Right ventricle myocardium inferior (tissue), 1 donor: Measurements from ENCODE around the gene S100A14. TPM values are rescaled to one million over a fixed set of nuclear protein-coding genes. Genes with fewer than 3 reads are reported as not detected.
"Not testable (repeated sequence)": the region's sequence is repeated elsewhere in the genome, so short reads cannot be mapped to it uniquely, and the experiment has no call there.

Experiments
- ATAC-seq: fragments of 200-7000 bp; cut with Tn5 transposase; one replicate; pipeline ENCODE4 v1.9.1; 2020; ENCODE audit warnings: mild to moderate bottlenecking, moderate library complexity
- DNase-seq: peaks from one replicate; pipeline ENCODE4 v3.0.0; 2021; ENCODE audit errors: missing footprints
- intact Hi-C: fragments of 100-400 bp; cut with DNase I; formaldehyde crosslinking; loops from one replicate; pipeline ENCODE4 v1.11.0; 2022
- total RNA-seq: library from RNA; stranded (reverse); fragmentation: NEBNext Ultra II Directional; extraction: Animal tissue kit (Norgen Biotek cat#: 25700); gene quantifications from one replicate; pipeline ENCODE4 v1.2.1, GENCODE V29; 2021
- donor health status: DM: no; HTN: yes; CAD: no; lungs with severe emphysema.

Gene S100A14
- total RNA-seq, 1 donor from 2014 or later, result 6.3 TPM

GRCh38 chr1:153642161-153642560 lies 26.0 kb upstream of the S100A14 start:
- intact Hi-C loops, result no loop called here
- ATAC-seq (no peak), DNase-seq (no peak)

GRCh38 chr1:153640861-153641260 lies 24.7 kb upstream of the S100A14 start:
- intact Hi-C loops, result no loop called here
- ATAC-seq (no peak), DNase-seq (no peak)

GRCh38 chr1:153640213-153640612 lies 24.1 kb upstream of the S100A14 start:
- DNase-seq, intact Hi-C loops, ATAC-seq: not testable (repeated sequence)

DNA sequence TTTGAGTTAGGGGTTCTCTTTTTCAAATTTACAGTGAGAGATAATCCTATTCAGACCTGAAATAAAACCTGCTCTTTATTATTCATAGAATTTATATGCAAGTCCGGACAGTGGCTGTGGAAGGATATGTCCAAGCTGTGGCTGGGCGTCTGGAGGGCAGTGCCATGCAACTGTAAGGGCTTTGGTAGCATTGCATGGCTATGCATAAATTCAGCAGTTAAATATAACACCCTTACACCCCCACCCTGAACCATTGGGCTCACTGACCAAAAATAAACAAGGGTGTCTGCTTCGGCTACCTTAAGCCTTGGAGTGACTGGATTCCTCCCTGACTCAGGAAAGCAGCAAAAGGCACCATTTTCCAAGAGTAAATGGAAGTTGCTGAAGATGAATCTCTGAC lies 23.2 kb upstream of the S100A14 start:
- intact Hi-C loops, result no loop called here
- DNase-seq (no peak), ATAC-seq (peak; percentile 67)

- DNase-seq, result no peak
- intact Hi-C loops, result no loop called here
- ATAC-seq, result no peak
Measured at GRCh38 chr1:153638261-153638660, 22.1 kb upstream of the S100A14 start.

GRCh38 chr1:153636312-153636711 lies 20.2 kb upstream of the S100A14 start:
- no peak for DNase-seq
- no peak for ATAC-seq
- intact Hi-C loops, result no loop called here

GRCh38 chr1:153635872-153636271 lies 19.7 kb upstream of the S100A14 start:
- DNase-seq (no peak), ATAC-seq (no peak)
- intact Hi-C loops, result loop anchor here (2.0 kb wide), 1 partner anchor 35 kb away; the partner anchor contains the start of gene ILF2

- intact Hi-C loops, result loop anchor here (2.0 to 5.0 kb wide), 2 partner anchors 37 to 67 kb away; partner anchors contain the start of genes ILF2 and S100A2
- ATAC-seq, result peak; percentile 96
- peak; percentile 98 for DNase-seq
Measured at GRCh38 chr1:153633754-153634665, 17.9 kb upstream of the S100A14 start, which contains the start of gene CHTOP. CHTOP (plus strand) TSS chr1:153634066; CDS start chr1:153636589, 2,523 bp downstream.

DNA sequence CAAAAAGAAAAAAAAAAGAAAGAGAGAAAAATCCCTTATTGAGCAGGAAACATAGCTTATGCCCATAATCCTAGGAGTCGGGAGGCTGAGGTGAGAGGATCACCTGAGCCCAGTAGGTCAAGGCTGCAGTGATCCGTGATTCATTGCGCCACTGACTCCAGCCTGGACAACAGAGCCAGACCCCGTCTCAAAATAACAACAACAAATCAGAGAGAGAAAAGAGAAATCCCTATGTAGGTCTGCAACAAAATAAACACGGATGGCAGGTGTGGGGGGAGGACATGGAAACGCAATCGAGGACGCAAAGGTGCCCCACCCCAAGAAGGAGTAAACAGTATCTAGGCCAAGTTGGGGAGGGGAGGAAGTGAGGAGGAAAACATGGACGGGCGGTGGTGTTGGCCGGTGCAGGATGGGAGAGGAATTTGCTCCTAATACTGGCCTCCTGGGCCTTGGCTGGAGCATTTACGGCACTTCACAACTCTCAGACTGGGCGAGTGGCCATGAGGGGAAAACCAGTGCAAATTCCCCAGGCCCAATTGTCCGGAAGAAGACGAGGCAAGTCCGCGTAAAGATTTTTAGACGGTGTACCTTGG lies 17.1 kb upstream of the S100A14 start:
- intact Hi-C loops, result loop anchor here (5.0 kb wide), 1 partner anchor 66 kb away; the partner anchor contains the start of gene S100A2
- DNase-seq (no peak), ATAC-seq (peak; percentile 47)

DNA sequence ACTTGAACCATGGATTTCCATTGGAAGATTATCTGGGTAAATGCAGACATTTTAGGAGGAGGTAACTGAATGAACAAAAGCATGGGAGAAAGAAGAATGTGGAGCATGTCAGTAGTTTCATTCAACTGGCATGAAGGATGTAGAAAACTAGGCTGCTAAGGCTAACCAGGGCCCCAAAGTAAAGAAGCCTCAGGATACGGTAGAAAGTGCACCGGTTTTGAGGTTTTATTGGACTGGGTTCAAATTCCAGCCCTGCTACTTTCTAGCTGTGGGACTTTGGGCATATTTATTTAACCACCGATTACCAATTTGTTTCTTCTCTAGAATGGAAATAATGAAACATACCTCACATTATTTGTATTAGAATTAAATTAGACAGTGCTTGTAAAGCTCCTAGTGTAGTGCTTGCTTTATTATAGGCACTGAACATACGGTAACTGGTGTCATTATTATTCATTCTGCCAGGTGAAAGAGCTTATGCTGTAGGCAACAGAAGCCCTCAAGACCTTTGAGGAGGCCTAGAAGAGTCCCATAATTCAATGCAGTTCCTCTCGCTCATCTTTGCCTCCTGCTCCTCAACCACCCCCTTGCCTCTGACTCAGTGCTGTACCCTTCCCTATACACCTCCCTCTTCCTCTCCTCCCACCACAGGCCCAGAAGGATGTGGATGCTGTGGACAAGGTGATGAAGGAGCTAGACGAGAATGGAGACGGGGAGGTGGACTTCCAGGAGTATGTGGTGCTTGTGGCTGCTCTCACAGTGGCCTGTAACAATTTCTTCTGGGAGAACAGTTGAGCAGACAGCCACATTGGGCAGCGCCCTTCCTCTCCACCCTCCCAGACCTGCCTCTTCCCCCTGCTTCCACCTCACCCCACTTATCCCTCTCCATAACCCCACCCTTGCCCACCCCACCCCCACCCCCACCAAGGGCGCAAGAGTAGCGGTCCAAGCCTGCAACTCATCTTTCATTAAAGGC lies 15.2 kb upstream of the S100A14 start:
- no peak for DNase-seq
- intact Hi-C loops, result loop anchor here (5.0 kb wide), 1 partner anchor 64 kb away; the partner anchor contains the start of gene S100A2
- no peak for ATAC-seq

GRCh38 chr1:153630384-153630783 lies 14.3 kb upstream of the S100A14 start:
- peak; percentile 58 for DNase-seq
- intact Hi-C loops, result loop anchor here (5.0 kb wide), 1 partner anchor 63 kb away; the partner anchor contains the start of gene S100A2
- ATAC-seq, result no peak

- ATAC-seq (peak; percentile 39), DNase-seq (peak; percentile 71)
- intact Hi-C loops, result loop anchor here (2.0 to 5.0 kb wide), 2 partner anchors 17 to 63 kb away; partner anchors contain the start of genes S100A16 and S100A2
Measured at GRCh38 chr1:153629971-153630370, 13.8 kb upstream of the S100A14 start.

- no peak for ATAC-seq
- intact Hi-C loops, result loop anchor here (2.0 kb wide), 1 partner anchor 17 kb away; the partner anchor contains the start of gene S100A16
- no peak for DNase-seq
Measured at GRCh38 chr1:153629343-153629665, 13.2 kb upstream of the S100A14 start.

DNA sequence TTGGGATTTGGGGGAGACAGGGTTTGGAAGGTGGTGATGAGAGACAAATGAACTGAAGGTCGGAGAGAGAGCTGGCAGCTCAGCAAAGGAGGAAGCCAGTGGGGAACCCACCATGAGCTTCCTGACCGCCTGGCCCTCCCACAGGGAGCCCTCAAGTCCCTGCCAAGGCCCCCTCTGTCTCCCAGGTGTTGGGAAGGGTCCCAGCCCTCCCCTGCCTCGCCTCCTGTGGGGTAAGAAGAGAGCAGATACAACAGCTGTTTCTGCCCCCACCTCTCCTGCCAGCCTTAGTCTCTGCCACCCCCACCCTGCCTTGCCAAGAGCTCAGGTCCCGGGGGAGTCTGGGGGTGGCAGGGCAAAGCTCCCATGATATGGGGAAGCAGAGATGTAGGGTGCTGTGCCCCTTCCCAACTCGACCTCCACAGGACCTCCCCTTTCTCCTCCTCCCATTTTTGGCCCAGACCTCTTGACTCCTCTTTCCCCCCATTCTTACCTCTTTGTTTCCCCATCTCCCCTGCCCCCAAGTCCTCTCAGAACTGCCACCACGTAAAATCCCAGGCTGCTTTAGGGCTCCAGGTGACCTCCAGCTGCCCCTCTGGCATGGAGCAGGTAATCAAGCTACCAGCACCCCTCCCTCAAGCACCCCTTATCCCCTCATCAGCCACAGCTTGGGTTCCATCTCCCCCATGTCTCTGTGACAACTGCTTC lies 12.7 kb upstream of the S100A14 start:
- intact Hi-C loops, result loop anchor here (2.0 kb wide), 1 partner anchor 16 kb away; the partner anchor contains the start of gene S100A16
- no peak for DNase-seq
- no peak for ATAC-seq

- ATAC-seq, result peak; percentile 52
- intact Hi-C loops, result loop anchor here (2.0 kb wide), 1 partner anchor 15 kb away; the partner anchor contains the start of gene S100A16
Measured at GRCh38 chr1:153627715-153628626, 11.8 kb upstream of the S100A14 start, which contains the start of gene S100A1. S100A1 (plus strand) TSS chr1:153628434; CDS start chr1:153630522, 2,088 bp downstream.

DNA sequence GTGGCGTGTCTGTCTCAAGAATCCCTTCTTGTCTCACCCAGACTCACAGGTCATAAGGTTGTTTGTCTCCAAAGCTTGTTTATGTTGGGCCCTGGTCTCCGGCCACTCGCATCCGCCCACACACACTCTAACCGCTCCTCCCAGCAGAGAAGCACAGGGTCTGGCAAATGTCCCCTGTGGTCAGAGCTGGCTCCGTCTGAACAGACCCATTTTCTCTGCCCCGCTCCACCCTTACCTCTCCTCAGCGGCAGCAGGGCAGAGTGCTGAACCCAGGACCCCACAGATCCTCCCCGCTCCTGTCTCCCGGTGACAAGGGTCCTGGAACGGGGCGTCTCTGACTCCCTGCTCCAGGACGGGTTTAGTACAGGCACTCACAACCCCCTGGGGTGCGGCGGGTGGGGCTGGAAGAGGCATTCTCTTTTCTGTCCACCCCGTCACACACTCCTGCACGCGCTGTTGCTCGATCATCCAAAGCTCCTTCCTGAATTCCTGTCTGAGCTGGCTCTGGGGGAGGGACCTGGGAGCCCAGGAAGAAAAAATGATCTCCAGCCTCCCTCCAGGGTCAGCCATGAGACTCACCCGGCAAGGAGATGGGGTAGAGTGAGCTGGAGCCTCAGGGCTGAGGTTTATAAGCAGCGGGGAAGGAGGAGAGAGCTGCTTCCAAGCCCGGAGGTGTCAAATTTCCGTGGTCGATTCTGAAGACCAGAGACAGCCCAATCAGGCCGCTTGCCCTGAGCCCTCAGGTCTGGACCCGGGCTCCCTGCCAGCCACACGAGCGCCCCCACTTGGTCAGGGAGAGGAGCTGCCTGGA lies 11.0 kb upstream of the S100A14 start, which contains the start of gene S100A13:
Gene S100A13, minus strand, starts transcription at position 602 of the 811 bp plus-strand sequence. CDS start 1,033 bp downstream, outside the sequence.
- ATAC-seq (peak; percentile 57), DNase-seq (peak; percentile 88)
- intact Hi-C loops, result no loop called here

More at GRCh38 chr1:153627715-153628626, 11.8 kb upstream of the S100A14 start, which contains the start of gene S100A1:
- DNase-seq, result peak; percentile 80
